GM21381 (cell line): Measurements from ENCODE around the gene PLEKHA8.
A peak's percentile ranks its signal among the peaks of the same experiment; 100 is the strongest.

ENCODE experiments used
- ATAC-seq: cut with Tn5 transposase; IDR thresholded peaks from one replicate; pipeline ENCODE4 v1.9.1; 2021; ENCODE audit warnings: mild to moderate bottlenecking, moderate library complexity; ENCODE audit not compliant: unreplicated experiment

The PLEKHA8 gene

GRCh38 chr7:30166155-30166840, 138.1 kb downstream of the PLEKHA8 start:
- no peak for ATAC-seq

DNA sequence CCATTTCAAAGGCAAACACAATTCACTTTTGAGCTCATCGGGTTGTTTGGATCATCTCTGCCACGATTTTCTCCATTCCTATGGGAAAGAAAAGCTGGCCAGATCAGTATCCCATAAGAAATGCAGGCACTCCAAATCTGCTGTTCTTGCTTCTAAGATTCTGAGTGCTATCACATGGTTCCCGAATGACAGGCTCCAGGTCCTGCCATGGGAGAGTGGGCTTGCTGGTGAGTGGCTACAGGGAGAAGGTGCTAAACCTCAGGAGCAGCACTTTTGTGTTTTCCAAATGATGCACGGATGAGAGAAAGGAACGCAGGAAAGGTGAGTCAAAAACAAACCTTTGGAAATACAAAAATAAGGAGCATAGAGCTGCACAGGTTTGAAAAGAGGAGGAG, 138.6 kb downstream of the PLEKHA8 start:
- no peak for ATAC-seq

GRCh38 chr7:30167901-30168300, 139.7 kb downstream of the PLEKHA8 start:
- no peak for ATAC-seq

GRCh38 chr7:30168835-30169573, 140.8 kb downstream of the PLEKHA8 start:
- no peak for ATAC-seq

DNA sequence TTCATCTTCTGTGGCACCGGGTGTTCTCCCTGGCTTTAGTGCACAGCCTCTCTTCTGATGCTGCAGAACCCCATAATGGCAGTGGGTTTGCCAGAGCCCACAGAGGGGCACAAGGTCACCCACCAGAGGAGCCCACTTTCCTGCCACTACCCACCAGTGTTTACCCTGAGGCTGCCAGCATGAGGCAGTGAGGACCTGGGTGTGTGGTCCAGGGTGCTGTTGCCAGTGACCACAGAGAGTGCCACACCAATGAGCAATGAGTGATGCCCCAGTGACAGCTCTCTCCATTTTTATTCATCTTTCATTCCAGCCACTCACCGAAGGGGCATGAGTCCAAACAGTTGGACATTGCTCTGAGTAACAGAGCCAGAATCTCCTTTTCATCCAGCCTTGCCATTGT, 141.4 kb downstream of the PLEKHA8 start:
- no peak for ATAC-seq

DNA sequence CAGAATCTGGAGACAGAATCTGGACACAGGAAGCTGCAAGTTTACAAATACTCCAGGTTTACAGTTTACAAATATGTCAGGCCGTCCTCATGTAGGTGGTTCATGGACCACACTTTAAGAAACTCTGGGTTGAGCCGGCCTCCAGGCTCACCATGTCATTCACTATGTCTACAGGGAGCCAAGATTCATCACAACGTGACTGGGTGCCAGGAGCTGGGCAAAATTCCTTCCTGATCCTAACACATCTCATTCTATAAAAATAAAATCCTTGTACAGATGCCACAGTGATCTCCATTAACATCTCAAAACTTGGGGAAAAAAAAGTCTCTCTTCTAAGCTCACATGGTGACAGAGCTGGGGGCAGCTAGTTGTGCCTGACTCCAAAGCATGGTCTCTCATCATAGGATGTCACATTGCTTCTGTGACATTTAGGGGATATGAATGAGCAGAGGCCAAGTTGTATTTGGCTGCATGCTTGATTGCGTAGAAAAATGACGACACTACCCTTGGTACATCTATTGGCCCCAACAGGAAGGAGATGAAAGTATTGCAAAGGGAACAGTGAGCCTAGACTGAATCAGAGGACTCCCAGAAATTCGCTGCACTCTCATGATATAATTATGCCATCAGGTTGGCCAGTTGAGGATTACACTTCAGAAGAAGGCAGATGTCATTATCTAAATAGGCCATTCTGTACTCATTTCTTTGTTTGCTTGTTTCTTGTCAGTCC, 142.4 kb downstream of the PLEKHA8 start:
- no peak for ATAC-seq

DNA sequence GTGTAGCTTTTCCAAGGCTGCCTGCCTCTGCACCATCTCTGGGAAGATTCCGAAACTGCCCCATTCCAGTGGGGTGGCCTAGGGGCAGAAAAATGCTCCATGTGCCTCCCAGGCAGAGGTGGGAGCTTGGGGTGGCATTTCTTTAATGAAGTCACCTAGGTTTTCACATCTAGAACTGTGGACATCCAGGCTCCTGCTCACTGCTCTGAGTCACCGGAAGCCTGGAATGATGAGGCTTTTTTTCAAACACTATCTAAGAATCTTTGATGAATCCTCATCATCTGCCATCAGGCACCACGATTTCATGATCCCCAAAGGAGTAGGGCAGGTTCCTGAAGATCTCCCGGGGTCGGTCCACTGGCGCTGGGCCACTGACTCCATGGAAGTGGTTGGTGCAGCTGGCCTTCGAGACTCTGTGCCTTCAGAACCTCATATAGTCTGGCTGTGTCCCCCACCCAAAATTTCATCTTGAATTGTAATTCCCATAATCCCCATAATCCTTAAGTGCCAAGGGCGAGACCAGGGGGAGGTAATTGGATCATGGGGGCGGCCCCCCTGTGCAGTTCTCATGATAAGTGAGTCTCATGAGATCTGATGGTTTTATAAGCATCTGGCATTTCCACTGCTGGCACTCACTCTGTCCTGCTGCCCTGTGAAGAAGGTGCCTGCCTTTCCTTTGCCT, 143.7 kb downstream of the PLEKHA8 start:
- ATAC-seq: no peak

DNA sequence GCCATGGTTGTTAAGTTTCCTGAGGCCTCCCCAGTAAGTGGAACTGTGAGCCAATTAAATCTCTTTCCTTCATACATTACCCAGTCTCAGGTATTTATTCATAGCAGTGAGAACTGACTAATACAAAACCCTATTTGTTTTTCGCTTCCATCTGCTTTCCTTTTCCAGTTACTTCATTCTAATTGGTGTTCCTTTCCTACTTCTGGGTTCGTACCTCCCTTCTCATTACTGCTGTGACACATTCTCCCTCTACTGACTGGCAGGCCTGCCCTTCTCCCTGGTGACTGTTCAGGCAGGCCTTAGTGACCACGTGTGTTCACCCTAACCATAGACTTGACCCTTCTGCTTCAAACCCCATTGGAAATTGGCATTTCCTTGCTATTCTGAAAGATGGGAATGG, 144.2 kb downstream of the PLEKHA8 start:
- no peak for ATAC-seq

DNA sequence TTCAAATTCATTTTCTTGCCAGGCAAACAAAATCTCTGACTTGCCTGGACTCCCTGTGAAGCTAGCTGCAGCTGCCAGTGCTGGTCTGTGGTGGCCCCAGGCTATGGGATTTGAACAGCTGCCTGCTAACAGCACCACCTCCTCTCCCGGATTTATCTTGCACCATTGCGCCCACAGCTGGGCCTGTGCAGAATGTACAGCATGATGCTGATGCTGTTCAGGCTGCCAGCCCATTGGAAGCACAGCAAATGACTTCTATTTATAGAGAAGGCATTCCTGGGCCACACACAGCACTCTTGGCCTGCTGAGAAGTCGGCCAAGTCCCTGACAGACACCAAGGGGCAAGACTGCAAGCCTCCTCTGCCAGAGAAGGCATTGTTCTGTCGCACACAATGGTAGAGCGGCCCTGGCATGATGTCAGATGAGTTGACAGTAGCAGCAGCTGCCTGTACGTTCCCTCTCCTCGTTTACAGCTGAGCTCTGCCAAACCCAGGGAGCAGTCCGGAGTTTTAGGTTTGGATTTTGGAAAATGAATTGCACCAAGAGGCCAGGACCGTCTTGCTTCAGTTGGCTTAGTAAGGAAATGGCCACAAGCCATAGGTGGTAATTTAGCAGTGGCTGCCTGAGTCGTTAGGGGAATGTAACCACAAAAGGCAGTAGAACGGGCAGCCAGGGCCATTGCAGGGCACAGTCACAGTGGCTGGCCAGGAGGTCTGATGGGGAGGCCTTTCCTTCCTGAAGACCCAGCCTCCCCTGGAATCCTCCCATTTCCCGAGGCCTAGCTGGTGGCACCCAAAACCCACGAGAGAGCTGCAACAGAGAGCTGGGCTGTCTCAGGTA, 145.1 kb downstream of the PLEKHA8 start:
- ATAC-seq: no peak

DNA sequence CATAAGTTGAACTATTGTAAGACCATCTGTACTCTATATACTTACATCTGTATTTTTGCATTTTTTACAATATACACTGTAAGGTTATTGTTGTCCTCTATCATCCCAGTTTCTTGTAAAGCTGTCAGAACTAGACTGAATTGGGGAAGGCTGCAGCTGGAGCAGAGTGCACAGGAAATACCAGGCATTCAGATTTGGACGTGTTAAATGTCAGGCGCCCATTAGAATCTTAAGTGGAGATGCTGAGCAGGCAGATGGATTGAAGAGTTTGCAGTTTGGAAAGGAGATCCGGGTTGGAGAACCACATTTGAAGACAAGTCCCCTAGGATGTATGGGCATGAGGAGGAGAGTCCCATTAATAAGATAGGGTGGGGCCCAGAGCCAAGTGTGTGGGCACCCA, 147.0 kb downstream of the PLEKHA8 start:
- ATAC-seq: no peak

- ATAC-seq: no peak
Observed at GRCh38 chr7:30175636-30176147, 147.5 kb downstream of the PLEKHA8 start.

- ATAC-seq: no peak
Observed at GRCh38 chr7:30176463-30177109, 148.4 kb downstream of the PLEKHA8 start.

DNA sequence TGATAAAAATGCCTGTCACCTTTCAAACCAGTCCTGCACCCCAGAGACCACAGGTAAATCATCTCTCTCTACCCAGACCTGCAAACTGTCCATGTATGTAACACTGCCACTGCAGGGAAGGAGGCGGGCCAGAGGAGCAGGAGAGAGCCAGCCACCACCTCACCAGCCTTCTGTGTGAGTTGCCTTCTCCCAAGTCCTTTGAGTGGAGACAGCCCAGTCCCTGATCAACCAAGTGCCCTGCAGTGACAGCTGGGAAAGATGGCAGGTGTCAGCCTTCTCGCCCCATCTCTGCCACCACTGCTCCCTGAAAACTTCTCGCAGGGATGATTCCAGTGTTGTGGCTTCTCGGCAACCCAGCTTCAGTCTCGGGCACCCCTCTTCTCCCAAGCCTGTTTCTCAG, 149.0 kb downstream of the PLEKHA8 start:
- ATAC-seq: no peak

DNA sequence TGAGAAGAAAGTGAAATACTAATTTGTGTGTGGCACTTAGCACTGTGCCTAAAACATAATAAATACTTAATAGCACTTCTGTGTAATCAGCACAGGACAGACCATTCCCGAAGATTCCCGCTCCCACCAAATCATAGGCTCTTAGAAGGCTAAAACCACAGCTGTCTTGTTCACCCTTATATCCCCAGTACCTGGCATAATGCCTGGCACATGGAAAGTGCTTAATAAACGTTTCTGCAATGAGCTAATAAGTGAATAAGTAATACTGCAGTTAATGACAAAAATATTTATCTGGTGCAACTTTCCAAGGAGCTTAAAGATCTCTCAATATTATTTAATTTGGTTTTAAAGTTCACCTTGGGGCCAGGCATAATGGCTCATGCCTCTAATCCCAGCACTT, 149.8 kb downstream of the PLEKHA8 start:
- no peak for ATAC-seq

GRCh38 chr7:30178748-30179436, 150.7 kb downstream of the PLEKHA8 start:
- peak; percentile 83 for ATAC-seq
